AG04449 (cell line): Measurements from ENCODE around the gene EFNA5.
"Not testable (repeated sequence)": the region's sequence is repeated elsewhere in the genome, so short reads cannot be mapped to it uniquely, and the experiment has no call there.

Source experiments
- CTCF ChIA-PET: fragments of 350-600 bp; formaldehyde crosslinking; extraction: SDS; loops from one replicate; lab custom pipeline; 2021; ENCODE audit warnings: antibody characterized with exemption; lab: Yijun Ruan, JAX
- POLR2A ChIA-PET: fragments of 400-600, 350-600 bp; formaldehyde crosslinking; extraction: SDS; loops from one replicate; lab custom pipeline; 2020; ENCODE audit warnings: antibody characterized with exemption, inconsistent platforms; lab: Yijun Ruan, JAX
- DNase-seq: peaks from one replicate; pipeline ENCODE4 v3.0.0-alpha.2; 2010; ENCODE audit warnings: low read depth, low spot score
- H3K4me3 ChIP-seq: 2 replicates; pipeline ENCODE4 v1.5.1; 2011; ENCODE audit warnings: low read depth, mild to moderate bottlenecking, control low read depth, low read length
- TF ChIP-seq, protein P1 (sequence below): IDR thresholded peaks from one replicate; pipeline ENCODE4 v1.5.1; 2011; ENCODE audit warnings: mild to moderate bottlenecking, moderate library complexity, low read length, control low read depth, inconsistent platforms; ENCODE audit not compliant: insufficient read depth; ENCODE audit errors: missing control alignments

The EFNA5 gene

GRCh38 chr5:107437154-107437553 is 233.6 kb downstream of the EFNA5 start:
- POLR2A ChIA-PET = no interaction called here
- H3K4me3 ChIP-seq = no peak overlapping the region
- CTCF ChIA-PET = no interaction called here
- TF ChIP-seq, protein P1, sequence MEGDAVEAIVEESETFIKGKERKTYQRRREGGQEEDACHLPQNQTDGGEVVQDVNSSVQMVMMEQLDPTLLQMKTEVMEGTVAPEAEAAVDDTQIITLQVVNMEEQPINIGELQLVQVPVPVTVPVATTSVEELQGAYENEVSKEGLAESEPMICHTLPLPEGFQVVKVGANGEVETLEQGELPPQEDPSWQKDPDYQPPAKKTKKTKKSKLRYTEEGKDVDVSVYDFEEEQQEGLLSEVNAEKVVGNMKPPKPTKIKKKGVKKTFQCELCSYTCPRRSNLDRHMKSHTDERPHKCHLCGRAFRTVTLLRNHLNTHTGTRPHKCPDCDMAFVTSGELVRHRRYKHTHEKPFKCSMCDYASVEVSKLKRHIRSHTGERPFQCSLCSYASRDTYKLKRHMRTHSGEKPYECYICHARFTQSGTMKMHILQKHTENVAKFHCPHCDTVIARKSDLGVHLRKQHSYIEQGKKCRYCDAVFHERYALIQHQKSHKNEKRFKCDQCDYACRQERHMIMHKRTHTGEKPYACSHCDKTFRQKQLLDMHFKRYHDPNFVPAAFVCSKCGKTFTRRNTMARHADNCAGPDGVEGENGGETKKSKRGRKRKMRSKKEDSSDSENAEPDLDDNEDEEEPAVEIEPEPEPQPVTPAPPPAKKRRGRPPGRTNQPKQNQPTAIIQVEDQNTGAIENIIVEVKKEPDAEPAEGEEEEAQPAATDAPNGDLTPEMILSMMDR = no peak
- DNase-seq = no peak

DNA sequence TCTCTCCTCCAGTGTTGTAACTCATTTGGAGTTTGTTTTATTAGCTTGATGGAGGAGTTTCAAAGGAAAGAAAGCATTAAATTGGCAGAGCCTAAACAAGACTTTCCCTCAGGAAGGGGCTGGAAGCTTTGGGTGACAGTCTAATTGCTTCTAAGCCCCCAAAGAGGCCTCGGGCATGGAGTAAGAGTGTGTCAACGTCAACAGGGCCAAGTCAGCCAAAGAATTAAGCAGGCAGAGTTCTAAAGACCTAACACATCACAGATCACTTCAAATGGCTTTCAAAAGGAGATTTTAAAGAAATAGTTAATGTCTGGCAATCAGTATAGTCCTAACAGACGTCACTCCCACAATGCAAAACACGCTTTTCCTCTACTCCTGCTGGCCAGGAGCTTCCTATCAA is 234.5 kb downstream of the EFNA5 start:
- ChIA-PET CTCF (no interaction called here), POLR2A (no interaction called here)
- no peak for DNase-seq
- TF ChIP-seq, protein P1 = no peak
- no peak overlapping the region for H3K4me3 ChIP-seq

DNA sequence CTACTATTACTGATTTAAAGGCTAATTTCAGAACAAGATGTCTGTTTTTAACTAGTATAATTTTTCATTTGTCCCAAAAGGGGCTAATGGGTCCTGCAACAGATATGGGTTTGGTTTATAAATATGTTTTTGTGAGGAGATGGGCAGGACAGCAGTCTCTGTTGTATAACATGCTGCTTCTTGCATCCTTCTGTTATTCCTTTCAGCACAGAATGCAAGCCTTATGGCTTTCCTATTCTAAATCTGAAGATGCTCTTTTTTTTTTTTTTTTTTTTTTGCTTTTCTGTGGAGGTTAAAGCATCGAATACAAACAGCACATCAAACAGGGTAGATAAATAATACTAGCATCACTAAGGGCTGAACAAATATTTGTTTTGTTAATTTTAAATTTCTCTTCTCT is 235.7 kb downstream of the EFNA5 start:
- ChIA-PET POLR2A (no interaction called here), CTCF (interaction anchor here (0.8 kb wide), 1 partner anchor 10 kb away, joined by 3 read pairs; no protein-coding TSS in a partner anchor)
- DNase-seq = no peak
- TF ChIP-seq, protein P1 = no peak
- no peak overlapping the region for H3K4me3 ChIP-seq

GRCh38 chr5:107433646-107434045 is 237.1 kb downstream of the EFNA5 start:
- DNase-seq, H3K4me3 ChIP-seq, CTCF ChIA-PET, POLR2A ChIA-PET: not testable (repeated sequence)

DNA sequence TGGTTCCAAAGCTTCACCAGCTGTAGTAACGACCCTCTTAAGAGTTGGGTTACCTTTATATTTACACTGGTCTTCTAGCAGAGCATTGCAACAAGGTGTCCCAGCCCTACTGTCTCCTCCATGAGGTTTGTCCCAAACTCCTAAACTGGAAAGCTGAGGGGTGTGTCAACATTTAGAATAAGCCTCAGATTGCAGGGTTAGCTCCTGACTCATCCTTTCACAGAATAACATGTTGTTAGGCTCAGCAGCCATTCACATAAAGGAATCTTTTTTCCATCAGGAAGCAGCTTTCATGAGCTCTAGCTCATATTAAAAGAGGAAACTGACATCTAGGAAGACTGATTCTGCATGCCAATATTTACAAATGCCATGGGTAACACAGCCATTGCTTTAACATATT is 238.7 kb downstream of the EFNA5 start:
- no peak overlapping the region for H3K4me3 ChIP-seq

DNA sequence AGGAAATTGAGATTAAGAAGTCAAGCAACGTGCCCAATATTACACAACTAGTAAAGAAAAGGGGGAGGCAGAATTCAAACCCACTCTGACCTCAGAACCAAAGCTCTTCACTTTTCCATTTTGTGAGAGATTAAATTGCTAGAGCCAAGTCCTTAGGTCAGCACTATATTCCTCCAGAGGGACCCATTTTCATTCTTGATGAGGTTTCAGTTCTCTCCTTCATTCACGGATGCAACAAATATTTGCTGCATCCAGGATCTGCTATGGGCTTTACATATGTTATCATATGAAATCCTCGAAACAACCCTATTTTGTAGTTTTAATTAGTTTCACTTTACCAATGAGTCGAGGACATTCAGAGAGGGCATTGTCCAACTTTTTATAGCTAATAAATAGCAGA is 239.2 kb downstream of the EFNA5 start:
- CTCF ChIA-PET = interaction anchor here (1.8 kb wide), 1 partner anchor 142 kb away, joined by 4 read pairs; no protein-coding TSS in a partner anchor
- H3K4me3 ChIP-seq = no peak overlapping the region
- TF ChIP-seq, protein P1 = no peak
- DNase-seq = no peak
- POLR2A ChIA-PET = no interaction called here

More for the DNA sequence above, 238.7 kb downstream of the EFNA5 start:
- ChIA-PET CTCF (no interaction called here), POLR2A (no interaction called here)
- TF ChIP-seq, protein P1 = no peak
- DNase-seq = no peak

GRCh38 chr5:107430071-107430625 is 240.6 kb downstream of the EFNA5 start:
- H3K4me3 ChIP-seq = no peak overlapping the region
- TF ChIP-seq, protein P1 = no peak
- CTCF ChIA-PET = interaction anchor here (1.8 kb wide), 1 partner anchor 143 kb away, joined by 4 read pairs; no protein-coding TSS in a partner anchor
- DNase-seq = no peak
- POLR2A ChIA-PET = no interaction called here
